GM06990 (cell line): ENCODE results near the gene CYP26C1.

Experiments used
- DNase-seq: peaks from one replicate; pipeline ENCODE4 v3.0.0-alpha.2; 2011; ENCODE audit not compliant: insufficient read length; ENCODE audit errors: extremely low read depth
- H3K27me3 ChIP-seq: replicated peaks from 2 replicates; pipeline ENCODE4 v1.6.0; 2011; ENCODE audit warnings: low read length; ENCODE audit not compliant: control insufficient read depth, insufficient read depth
- H3K36me3 ChIP-seq: 2 replicates; pipeline ENCODE4 v1.5.1; 2011; ENCODE audit warnings: low read length; ENCODE audit not compliant: control insufficient read depth, insufficient read depth
- H3K4me3 ChIP-seq: replicated peaks from 2 replicates; pipeline ENCODE4 v1.5.1; 2011; ENCODE audit warnings: low read depth, mild to moderate bottlenecking, control low read depth, low read length
- CTCF ChIP-seq: IDR thresholded peaks from 2 replicates; pipeline ENCODE4 v1.5.1; 2011; ENCODE audit warnings: low read length, control low read depth, mild to moderate bottlenecking, inconsistent platforms; ENCODE audit not compliant: insufficient read depth, poor library complexity, severe bottlenecking

The CYP26C1 gene

GRCh38 chr10:93074147-93074596, 13.6 kb downstream of the CYP26C1 start:
- H3K36me3 ChIP-seq = no peaks in the 10 kb centered on the region
- peaks cover 13% of the 10 kb centered on the region for H3K27me3 ChIP-seq
- TF ChIP-seq CTCF = peak; percentile 41
- DNase-seq = no peak
- H3K4me3 ChIP-seq = peak overlapping the region; percentile 40

GRCh38 chr10:93074597-93075368, 14.2 kb downstream of the CYP26C1 start:
- no peak for DNase-seq
- peaks cover 14% of the 10 kb centered on the region for H3K27me3 ChIP-seq
- no peak for TF ChIP-seq CTCF
- no peak overlapping the region; the same call in 1 of the 2 replicates for H3K4me3 ChIP-seq
- no peaks in the 10 kb centered on the region for H3K36me3 ChIP-seq

GRCh38 chr10:93075369-93076221, 15.0 kb downstream of the CYP26C1 start:
- no peaks in the 10 kb centered on the region for H3K36me3 ChIP-seq
- H3K27me3 ChIP-seq = peaks cover 13% of the 10 kb centered on the region
- no peak for DNase-seq
- H3K4me3 ChIP-seq = no peak overlapping the region
- TF ChIP-seq CTCF = no peak

GRCh38 chr10:93076871-93077270, 16.3 kb downstream of the CYP26C1 start:
- TF ChIP-seq CTCF = no peak
- H3K36me3 ChIP-seq = no peaks in the 10 kb centered on the region
- no peak overlapping the region for H3K4me3 ChIP-seq
- DNase-seq = no peak
- peaks cover 13% of the 10 kb centered on the region for H3K27me3 ChIP-seq

GRCh38 chr10:93077860-93078337, 17.3 kb downstream of the CYP26C1 start:
- H3K36me3 ChIP-seq = no peaks in the 10 kb centered on the region
- no peak for TF ChIP-seq CTCF
- H3K4me3 ChIP-seq = no peak overlapping the region
- H3K27me3 ChIP-seq = peaks cover 8% of the 10 kb centered on the region; the same call in 1 of the 2 replicates
- DNase-seq = no peak
